ENCODE measurements around the gene ZFPM1.
A peak's percentile ranks its signal among the peaks of the same experiment; 100 is the strongest.

GRCh38 chr16:88533932-88534637 is 81.0 kb downstream of the ZFPM1 start:
- TF ChIP-seq CTCF (IDR thresholded peaks at IDR 0.05 in 4 of 5, conservative IDR thresholded peaks at IDR 0.05 in 1 of 5) (peak in 1 of 5 experiments; percentile 19), POLR2A (IDR thresholded peaks at IDR 0.05) (peak; percentile 68 to 80)
